GM12891 (cell line): ENCODE results near the gene CCDC77.
"Not testable (repeated sequence)": the region's sequence is repeated elsewhere in the genome, so short reads cannot be mapped to it uniquely, and the experiment has no call there.

Experiments used
- DNase-seq: peaks from one replicate; pipeline ENCODE4 v3.0.0; 2011; ENCODE audit warnings: low spot score; ENCODE audit not compliant: insufficient read length
- FAIRE-seq: peaks from 2 replicates; lab custom pipeline; 2011; peaks lifted over from hg19 to GRCh38; lab: Jason Lieb, UNC
- PAX5 ChIP-seq: IDR thresholded peaks from 2 replicates; pipeline ENCODE4 v1.6.1; 2011; ENCODE audit warnings: low read length, moderate library complexity, mild to moderate bottlenecking; ENCODE audit not compliant: insufficient read depth, severe bottlenecking
- POLR2A ChIP-seq: IDR thresholded peaks from 2 replicates; pipeline ENCODE4 v1.6.1; 2011; ENCODE audit warnings: low read depth, low read length, control low read depth
- POLR2AphosphoS5 ChIP-seq: IDR thresholded peaks from 2 replicates; pipeline ENCODE4 v1.6.1; 2011; ENCODE audit warnings: low read depth, low read length, control low read depth
- POU2F2 ChIP-seq: IDR thresholded peaks from 2 replicates; pipeline ENCODE4 v1.6.1; 2011; ENCODE audit warnings: low read depth, mild to moderate bottlenecking, control low read depth, low read length, moderate library complexity
- SPI1 ChIP-seq: IDR thresholded peaks from 2 replicates; pipeline ENCODE4 v1.6.1; 2011; ENCODE audit warnings: low read depth, low read length, control low read depth
- TAF1 ChIP-seq: IDR thresholded peaks from 2 replicates; pipeline ENCODE4 v1.6.1; 2011; ENCODE audit warnings: low read depth, low read length, control low read depth

Gene CCDC77

DNA sequence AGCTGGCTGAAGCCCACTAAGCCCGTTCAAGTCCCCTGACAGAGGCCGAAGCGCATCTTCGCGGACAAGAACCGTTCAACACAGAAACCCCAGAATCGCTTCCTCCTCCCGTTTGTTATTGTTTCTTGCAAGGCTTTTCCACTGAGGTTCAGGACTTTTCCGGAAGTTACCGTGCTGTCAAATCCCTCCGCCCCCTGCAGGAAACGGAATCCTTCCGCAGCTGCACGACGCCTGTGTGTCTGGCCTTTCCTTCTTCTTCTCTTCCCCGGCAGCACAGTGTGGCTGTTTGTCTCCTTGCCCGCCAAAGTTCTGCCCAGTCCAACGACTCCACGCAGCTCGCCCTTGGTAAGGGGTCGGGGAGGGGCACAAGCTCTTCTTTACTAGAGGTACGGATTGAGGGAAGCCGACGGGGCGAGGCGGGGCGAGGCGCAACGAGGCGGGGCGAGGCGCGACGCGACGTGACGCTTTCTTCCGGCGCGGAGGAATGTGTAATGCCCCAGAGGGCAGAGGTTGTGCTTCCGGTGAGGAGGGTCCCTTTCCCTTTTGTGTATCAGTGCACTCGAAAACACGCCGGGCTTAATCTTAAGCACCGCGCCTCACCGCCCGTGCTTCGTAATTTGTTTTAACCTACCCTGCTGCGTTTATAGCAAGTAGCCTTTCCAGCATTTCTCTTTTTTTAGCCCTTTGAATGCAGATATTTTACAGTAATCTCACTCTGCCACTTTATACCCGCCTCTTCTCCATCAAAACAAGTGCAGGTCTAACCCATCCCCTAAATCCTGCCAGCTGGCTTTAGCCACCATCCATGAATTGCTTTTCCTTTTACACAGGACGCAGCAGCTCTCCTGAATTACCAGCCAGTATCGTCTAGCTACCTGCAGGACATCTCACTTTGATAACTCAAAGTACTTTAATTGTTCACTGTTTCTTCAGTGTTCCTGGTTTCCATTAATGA is 12.0 kb upstream of the CCDC77 start, which contains the start of gene KDM5A:
Gene KDM5A, minus strand, starts transcription at position 179 of the 955 bp plus-strand sequence. CDS start 229 bp downstream, outside the sequence.
- peak; percentile 83 for TF ChIP-seq POLR2AphosphoS5
- peak; percentile 94 for TF ChIP-seq POLR2A
- peak; percentile 95 for TF ChIP-seq TAF1
- peak; percentile 85; the same call in 1 of the 2 replicates for TF ChIP-seq POU2F2
- no peak for TF ChIP-seq PAX5
- no peak for TF ChIP-seq SPI1
- FAIRE-seq (peak; percentile 99), DNase-seq (peak; percentile 70)

GRCh38 chr12:400828-401227 is 616 bp upstream of the CCDC77 start:
- TF ChIP-seq PAX5, result no peak
- no peak for TF ChIP-seq TAF1
- TF ChIP-seq POLR2AphosphoS5, result no peak
- no peak for TF ChIP-seq POLR2A
- TF ChIP-seq SPI1, result no peak
- no peak for TF ChIP-seq POU2F2
- no peak for FAIRE-seq

DNA sequence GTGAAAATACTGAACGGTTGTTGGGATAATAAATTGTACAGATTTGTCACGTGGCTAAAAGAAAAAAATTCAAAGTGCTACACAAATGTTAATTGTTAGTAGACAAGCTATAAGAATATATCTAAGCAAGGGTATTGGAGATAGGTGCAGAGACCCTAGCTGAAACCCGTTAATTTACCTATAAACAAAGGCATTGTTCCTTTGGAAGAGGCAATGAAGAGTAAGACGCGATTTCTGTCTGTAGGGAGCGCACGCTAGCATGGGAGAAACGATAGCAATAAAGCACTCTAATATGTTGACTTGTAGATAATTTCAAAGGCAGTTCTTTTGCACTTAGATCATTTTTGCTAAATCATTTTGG is 565 bp downstream of the CCDC77 start:
- TF ChIP-seq TAF1 (no peak), PAX5 (no peak), POLR2AphosphoS5 (no peak), SPI1 (no peak), POLR2A (no peak), POU2F2 (no peak)
- DNase-seq, result no peak
- FAIRE-seq, result no peak

More at GRCh38 chr12:400828-401227, 616 bp upstream of the CCDC77 start:
- DNase-seq, result no peak

DNA sequence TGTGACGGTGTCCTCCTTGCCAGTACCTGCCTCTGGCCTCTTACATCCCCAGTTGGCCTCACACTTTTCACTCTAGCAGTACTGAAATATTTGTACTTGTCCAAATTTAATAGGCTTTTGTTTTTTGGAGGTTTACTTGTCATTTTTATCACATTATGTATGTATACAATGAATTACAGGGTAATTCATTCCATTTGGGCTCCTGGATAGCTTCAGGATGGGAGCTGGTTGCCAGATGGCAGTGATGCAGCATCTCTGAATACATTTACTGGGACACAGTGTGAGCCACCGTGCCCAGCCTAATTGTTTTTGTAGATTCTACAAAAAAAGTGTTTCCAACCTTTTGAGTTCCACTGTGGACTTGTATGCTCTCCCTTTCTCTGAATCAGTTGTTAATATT is 13.4 kb downstream of the CCDC77 start:
- FAIRE-seq (no peak), DNase-seq (no peak)
- TF ChIP-seq POLR2A (no peak), POU2F2 (no peak), SPI1 (no peak), TAF1 (no peak), POLR2AphosphoS5 (no peak), PAX5 (no peak)

DNA sequence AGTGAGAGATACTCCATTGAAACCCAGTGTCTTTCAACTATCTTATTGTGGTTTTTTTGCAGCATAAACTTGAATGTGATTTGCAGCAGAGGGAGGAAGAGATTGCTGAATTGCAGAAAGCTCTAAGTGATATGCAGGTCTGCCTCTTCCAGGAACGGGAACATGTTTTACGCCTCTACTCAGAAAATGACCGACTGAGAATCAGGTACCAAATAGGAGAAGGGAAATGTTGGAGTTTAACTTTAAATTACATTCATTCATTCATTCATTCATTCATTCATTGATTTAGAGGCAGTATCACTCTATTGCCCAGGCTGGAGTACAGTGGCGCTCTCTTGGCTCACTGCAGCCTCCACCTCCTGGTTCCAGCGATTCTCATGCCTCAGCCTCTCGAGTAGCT is 17.0 kb downstream of the CCDC77 start:
- FAIRE-seq (no peak), DNase-seq (no peak)
- TF ChIP-seq PAX5 (no peak), POU2F2 (no peak), TAF1 (no peak)

DNA sequence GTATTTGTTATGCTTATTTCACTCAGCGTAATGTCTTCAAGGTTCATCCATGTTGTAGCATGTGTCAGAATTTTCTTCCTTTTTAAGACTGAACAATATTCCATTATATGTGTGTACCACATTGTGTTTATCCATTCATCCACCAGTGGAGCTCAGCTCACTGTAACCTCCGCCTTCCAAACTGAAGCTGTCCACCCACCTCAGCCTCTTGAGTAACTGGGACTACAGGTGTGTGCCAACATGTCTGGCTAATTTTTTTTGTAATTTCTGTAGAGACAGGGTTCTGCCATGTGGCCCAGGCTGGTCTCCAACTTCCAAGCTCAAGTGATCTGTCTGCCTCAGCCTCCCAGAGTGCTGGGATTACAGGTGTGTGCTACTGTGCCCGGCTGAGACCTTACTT is 21.1 kb downstream of the CCDC77 start:
- DNase-seq (no peak), FAIRE-seq (no peak)
- no peak for TF ChIP-seq POLR2A
- TF ChIP-seq POU2F2, result no peak
- no peak for TF ChIP-seq TAF1
- TF ChIP-seq SPI1, result no peak
- no peak for TF ChIP-seq PAX5
- TF ChIP-seq POLR2AphosphoS5, result no peak

DNA sequence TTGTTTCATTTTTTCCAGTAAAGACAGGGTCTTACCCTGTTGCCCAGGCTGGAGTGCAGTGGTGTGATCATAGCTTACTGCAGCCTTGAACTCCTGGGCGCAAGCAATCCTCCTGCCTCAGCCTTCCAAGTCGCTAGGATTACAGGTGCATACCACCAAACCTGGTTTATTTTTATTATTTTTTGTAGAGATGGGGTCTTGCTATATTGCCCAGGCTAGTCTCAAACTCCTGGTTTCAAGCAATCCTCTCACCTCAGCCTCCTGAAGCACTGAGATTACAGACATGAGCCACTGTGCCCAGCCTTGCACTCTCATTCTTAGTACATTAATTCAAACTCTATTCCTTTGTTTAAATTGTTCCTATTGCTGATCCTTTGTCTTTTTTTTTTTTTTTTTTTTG is 34.3 kb downstream of the CCDC77 start:
- not testable (repeated sequence) for FAIRE-seq, DNase-seq

DNA sequence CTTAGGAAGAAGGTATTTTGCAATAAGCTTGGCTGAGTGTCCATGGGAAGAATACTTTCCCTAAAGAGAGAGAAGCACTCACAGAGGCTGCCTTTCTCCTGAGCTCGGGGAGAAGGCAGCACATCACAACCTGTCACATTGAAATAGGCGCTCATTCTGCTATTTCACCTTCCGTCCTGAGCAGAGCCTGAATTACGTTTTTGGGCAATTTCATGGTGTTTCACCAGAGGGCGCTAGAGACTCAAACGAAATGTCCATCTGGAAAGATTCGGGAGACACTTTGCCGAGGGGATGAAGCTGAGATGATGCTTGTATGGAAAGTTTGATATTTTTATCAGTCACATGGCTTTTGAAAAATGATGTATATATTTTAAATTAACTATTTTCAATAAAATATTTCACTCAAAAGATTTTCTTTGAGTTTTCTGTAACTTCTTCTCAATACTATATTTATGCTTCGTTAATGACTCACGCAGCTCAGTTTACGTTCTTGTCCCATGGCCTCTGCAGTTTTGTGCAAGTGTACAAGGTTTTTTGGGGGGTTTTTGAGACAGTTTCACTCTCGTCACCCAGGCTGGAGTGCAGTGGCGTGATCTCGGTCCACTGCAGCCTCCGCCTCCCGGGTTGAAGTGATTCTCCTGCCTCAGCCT is 40.9 kb downstream of the CCDC77 start:
- peak; percentile 40 for FAIRE-seq
- no peak for DNase-seq

GRCh38 chr12:447141-447540 is 45.7 kb downstream of the CCDC77 start:
- DNase-seq, result no peak
- no peak for FAIRE-seq
- TF ChIP-seq TAF1 (no peak), POU2F2 (no peak), PAX5 (no peak), POLR2A (no peak), POLR2AphosphoS5 (no peak), SPI1 (no peak)

More for the DNA sequence above, 40.9 kb downstream of the CCDC77 start:
- TF ChIP-seq POLR2AphosphoS5, result no peak
- TF ChIP-seq PAX5, result no peak
- no peak for TF ChIP-seq TAF1
- no peak for TF ChIP-seq POLR2A

DNA sequence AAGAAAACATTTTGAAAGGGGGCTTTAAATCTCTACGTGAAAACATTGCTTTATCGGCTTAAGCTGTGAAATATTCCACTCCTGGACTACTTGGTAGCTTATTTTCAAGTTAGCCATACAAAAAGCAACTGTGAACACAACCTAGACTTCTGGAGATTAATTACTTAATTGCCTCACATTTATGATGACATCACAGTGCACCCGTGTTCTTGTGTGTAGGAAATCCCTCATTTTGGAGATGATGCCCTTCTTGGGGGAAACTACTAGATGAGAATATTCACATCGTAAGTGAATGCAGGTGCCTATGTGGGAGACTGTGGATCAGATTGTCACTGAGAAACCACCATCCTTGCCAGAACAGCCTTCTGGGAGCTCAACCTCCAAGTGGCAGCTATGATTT is 47.8 kb downstream of the CCDC77 start:
- FAIRE-seq (no peak), DNase-seq (no peak)
- TF ChIP-seq PAX5 (no peak), POLR2AphosphoS5 (no peak), POLR2A (no peak), SPI1 (no peak), POU2F2 (no peak), TAF1 (no peak)
